ENCODE results near the gene PVALEF.

PVALEF gene

GRCh38 chr17:81121841-81122733, 43.2 kb upstream of the PVALEF start:
- Histone ChIP-seq H3K36me3 (ENCODE audit: low read depth) (no peaks in the 10 kb centered on the region), H3K27me3 (ENCODE audit: insufficient read depth, poor library complexity, severe bottlenecking) (peaks cover 11% of the 10 kb centered on the region), H3K4me1 (ENCODE audit: insufficient read depth, poor library complexity, severe bottlenecking) (no peaks in the 10 kb centered on the region), H3K4me3 (ENCODE audit: severe bottlenecking) (no peak overlapping the region), H3K27ac (ENCODE audit: poor library complexity, severe bottlenecking) (no peak overlapping the region), H3K9me3 (ENCODE audit: severe bottlenecking) (no peaks in the 10 kb centered on the region)
- ATAC-seq (ENCODE audit: low read depth) (no peak), DNase-seq (ENCODE audit: low spot score) (no peak)
- TF ChIP-seq, protein P1, sequence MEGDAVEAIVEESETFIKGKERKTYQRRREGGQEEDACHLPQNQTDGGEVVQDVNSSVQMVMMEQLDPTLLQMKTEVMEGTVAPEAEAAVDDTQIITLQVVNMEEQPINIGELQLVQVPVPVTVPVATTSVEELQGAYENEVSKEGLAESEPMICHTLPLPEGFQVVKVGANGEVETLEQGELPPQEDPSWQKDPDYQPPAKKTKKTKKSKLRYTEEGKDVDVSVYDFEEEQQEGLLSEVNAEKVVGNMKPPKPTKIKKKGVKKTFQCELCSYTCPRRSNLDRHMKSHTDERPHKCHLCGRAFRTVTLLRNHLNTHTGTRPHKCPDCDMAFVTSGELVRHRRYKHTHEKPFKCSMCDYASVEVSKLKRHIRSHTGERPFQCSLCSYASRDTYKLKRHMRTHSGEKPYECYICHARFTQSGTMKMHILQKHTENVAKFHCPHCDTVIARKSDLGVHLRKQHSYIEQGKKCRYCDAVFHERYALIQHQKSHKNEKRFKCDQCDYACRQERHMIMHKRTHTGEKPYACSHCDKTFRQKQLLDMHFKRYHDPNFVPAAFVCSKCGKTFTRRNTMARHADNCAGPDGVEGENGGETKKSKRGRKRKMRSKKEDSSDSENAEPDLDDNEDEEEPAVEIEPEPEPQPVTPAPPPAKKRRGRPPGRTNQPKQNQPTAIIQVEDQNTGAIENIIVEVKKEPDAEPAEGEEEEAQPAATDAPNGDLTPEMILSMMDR (IDR thresholded peaks at IDR 0.05; ENCODE audit: poor library complexity, severe bottlenecking): no peak

- ATAC-seq (ENCODE audit: low read depth): no peak
- peaks cover 11% of the 10 kb centered on the region for H3K27me3 ChIP-seq (ENCODE audit: insufficient read depth, poor library complexity, severe bottlenecking)
- no peak for DNase-seq (ENCODE audit: low spot score)
- no peak overlapping the region for H3K27ac ChIP-seq (ENCODE audit: poor library complexity, severe bottlenecking)
- TF ChIP-seq, protein P1 (IDR thresholded peaks at IDR 0.05; ENCODE audit: poor library complexity, severe bottlenecking): no peak
- no peaks in the 10 kb centered on the region for H3K36me3 ChIP-seq (ENCODE audit: low read depth)
- H3K9me3 ChIP-seq (ENCODE audit: severe bottlenecking): no peaks in the 10 kb centered on the region
- H3K4me3 ChIP-seq (ENCODE audit: severe bottlenecking): no peak overlapping the region
- H3K4me1 ChIP-seq (ENCODE audit: insufficient read depth, poor library complexity, severe bottlenecking): no peaks in the 10 kb centered on the region
Observed at GRCh38 chr17:81123052-81124048, 42.0 kb upstream of the PVALEF start.

DNA sequence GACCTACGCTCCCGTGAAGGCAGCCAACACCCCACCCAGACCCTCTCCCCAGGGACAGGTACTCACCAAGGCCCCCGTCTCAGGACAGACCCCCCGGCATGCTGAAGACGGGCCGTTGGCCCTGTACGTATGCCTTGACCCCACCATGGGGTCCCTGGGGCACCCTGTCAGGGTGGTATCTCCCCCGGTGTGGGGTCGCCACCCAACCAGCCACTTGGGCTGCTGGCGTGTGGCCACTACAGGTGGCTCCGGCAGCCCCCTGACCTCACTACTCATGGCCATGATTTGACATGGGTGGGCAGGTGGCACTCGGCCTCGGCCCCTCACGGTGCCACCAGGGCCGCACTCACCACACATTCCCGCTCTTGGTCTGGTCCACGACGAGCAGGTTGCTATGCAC, 40.9 kb upstream of the PVALEF start:
- TF ChIP-seq, protein P1 (IDR thresholded peaks at IDR 0.05; ENCODE audit: poor library complexity, severe bottlenecking): no peak
- Histone ChIP-seq H3K4me3 (ENCODE audit: severe bottlenecking) (no peak overlapping the region), H3K9me3 (ENCODE audit: severe bottlenecking) (no peaks in the 10 kb centered on the region), H3K36me3 (ENCODE audit: low read depth) (no peaks in the 10 kb centered on the region), H3K4me1 (ENCODE audit: insufficient read depth, poor library complexity, severe bottlenecking) (no peaks in the 10 kb centered on the region), H3K27ac (ENCODE audit: poor library complexity, severe bottlenecking) (no peak overlapping the region), H3K27me3 (ENCODE audit: insufficient read depth, poor library complexity, severe bottlenecking) (peaks cover 11% of the 10 kb centered on the region)
- DNase-seq (ENCODE audit: low spot score) (no peak), ATAC-seq (ENCODE audit: low read depth) (no peak)

GRCh38 chr17:81125573-81126081, 39.7 kb upstream of the PVALEF start:
- no peak for DNase-seq (ENCODE audit: low spot score)
- Histone ChIP-seq H3K27me3 (ENCODE audit: insufficient read depth, poor library complexity, severe bottlenecking) (peaks cover 11% of the 10 kb centered on the region), H3K4me1 (ENCODE audit: insufficient read depth, poor library complexity, severe bottlenecking) (no peaks in the 10 kb centered on the region), H3K27ac (ENCODE audit: poor library complexity, severe bottlenecking) (no peak overlapping the region), H3K4me3 (ENCODE audit: severe bottlenecking) (no peak overlapping the region), H3K36me3 (ENCODE audit: low read depth) (no peaks in the 10 kb centered on the region), H3K9me3 (ENCODE audit: severe bottlenecking) (no peaks in the 10 kb centered on the region)
- TF ChIP-seq, protein P1 (IDR thresholded peaks at IDR 0.05; ENCODE audit: poor library complexity, severe bottlenecking): no peak
- ATAC-seq (ENCODE audit: low read depth): no peak
